ENCODE results near the gene MGAT2.
"Not testable (repeated sequence)": the region's sequence is repeated elsewhere in the genome, so short reads cannot be mapped to it uniquely, and the experiment has no call there.

The MGAT2 gene

DNA sequence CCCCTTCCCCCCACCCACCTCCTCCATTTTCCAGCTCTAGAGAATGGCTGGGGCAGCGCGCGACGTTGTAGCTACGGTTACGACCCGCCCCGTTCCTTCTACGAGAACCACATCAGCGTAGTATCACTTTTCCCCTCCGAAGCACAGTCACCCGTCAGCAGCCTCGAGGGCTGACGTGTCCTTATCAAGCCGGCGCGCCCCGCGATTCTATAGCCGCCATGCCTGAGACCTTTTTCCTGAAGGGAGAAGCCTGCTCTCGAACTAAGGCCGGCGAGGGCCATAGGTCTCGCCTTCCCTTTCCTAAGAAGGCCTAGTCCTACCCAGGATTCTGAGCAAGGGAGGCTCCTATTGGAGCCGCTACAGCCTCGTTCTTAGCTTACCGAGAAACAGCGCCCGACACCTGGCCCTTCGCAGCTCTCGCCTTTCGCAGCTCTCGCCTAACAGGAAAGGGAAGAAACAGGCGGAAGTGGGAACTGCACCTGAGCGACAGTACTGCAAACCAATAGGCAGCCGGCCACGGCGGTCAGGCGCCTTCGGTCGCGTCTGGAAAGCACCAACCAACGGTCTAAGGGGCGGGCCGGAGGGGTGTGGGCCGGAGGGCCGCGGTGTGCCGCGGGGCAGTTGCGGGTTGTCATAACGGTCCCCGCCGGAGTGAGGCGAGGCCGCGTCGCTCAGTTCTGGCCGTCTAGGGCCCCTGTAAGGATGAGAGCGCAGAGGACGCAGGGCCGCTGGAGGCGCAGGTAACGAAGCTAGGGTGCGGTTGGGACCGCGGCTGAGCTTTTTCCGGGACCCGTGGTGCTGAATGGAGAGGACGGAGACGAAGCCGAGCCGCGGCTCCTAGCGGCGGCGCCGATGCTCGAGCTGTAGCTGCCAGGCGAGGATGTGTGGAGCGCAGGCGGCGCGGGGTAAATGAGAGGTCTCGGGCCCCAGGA is at the start of gene MGAT2, which contains the start of gene RPL36AL:
Gene MGAT2 (plus strand): TSS at position 618 of the 932 bp plus-strand sequence. CDS start 470 bp downstream, outside the sequence.
Gene RPL36AL (minus strand): TSS at position 445 of the 932 bp plus-strand sequence. CDS start 1,522 bp downstream, outside the sequence.
- peak; percentile 77 for DNase-seq

DNA sequence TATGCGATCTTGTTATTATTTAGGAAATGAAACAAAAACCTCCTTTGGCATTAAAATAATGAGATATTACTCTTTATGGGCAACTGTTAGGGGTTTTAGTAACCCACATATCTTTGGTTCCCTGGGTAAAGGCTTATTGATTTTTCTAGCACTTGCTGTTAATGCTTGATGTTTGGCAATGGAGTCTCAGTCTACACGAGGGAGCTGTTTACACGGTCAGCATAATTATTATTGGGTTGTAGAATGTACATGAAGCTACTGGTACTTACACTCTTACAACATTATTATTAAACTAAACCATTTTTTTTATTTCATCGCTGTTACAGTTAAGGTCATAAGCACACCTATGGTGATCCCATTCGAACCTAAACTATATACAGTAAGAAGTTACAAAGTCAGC is 46.6 kb upstream of the MGAT2 start:
- DNase-seq = no peak

DNA sequence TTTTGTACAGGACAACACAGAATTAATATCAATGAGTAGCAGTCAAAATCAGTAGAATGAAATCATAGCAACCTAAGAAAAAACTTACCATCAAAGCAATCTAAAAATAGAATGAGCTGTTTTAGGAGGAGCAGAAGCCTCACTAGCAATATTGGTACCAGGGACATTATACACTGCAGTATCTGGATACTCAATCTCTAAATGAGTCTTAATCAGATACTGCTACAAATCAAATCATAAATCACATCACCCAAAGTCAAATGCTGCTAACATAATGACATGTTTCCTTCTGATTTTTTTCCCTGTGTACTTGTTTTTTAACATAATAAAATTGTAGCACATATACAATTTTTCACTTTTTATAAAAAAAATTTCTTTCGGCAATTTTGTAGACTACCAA is 42.5 kb upstream of the MGAT2 start:
- no peak for DNase-seq

DNA sequence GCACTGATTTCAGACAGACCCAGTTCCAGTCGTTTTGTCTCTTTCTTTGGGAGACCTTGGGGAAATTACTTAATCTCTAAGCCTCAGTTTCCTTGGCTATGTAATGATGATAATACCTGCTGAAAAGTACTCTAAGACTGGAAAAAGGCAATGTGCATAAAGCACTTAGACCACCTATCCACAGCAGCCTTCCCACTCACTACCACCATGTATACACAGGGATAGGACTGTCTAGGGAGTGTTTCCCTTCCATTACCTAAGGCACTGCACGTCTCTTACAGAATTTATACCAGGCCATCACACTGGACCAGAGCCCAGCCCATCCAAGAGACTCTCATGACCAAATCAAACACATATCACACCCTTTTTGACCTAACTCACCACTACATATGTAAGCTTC is 40.8 kb upstream of the MGAT2 start:
- DNase-seq = no peak

DNA sequence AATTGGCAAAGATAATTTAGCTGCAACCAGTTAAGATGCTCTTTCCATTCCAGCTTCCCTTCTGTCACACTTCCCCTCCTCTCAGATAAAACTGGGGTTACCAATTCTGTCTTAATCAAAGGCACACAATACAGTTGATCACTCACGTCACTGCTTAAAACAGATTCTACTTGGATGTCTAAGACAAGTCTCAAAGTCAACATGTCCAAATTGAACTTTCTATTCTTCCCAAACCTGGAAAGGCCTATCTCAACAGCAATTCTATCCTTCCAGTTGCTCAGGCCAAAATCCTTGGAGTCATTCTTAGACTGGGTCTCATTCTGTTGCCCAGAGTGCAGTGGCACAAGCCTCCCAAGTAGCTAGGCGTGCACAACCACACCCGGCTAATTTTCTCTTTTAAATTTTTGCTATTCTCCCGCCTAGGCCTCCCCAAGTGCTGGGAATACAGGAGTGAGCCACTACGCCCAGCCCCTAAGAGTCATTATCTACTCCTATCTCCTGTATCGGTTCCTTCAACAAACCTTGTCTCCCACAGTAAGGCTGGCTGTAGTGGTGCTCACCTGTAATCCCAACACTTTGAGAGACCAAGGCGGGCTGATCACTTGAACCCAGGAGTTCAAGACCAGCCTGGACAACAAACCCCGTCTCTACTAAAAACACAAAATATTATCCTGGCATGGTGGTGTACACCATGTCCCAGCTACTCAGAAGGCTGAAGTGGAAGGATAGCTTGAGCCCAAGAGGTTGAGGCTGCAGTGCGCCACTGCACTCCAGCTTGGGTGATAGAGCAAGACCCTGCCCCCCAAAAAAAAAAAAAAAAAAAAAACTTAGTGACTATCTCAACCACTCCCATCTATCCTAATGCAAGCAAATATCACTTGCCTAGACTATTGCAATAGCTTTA is 39.1 kb upstream of the MGAT2 start:
- no peak for DNase-seq

DNA sequence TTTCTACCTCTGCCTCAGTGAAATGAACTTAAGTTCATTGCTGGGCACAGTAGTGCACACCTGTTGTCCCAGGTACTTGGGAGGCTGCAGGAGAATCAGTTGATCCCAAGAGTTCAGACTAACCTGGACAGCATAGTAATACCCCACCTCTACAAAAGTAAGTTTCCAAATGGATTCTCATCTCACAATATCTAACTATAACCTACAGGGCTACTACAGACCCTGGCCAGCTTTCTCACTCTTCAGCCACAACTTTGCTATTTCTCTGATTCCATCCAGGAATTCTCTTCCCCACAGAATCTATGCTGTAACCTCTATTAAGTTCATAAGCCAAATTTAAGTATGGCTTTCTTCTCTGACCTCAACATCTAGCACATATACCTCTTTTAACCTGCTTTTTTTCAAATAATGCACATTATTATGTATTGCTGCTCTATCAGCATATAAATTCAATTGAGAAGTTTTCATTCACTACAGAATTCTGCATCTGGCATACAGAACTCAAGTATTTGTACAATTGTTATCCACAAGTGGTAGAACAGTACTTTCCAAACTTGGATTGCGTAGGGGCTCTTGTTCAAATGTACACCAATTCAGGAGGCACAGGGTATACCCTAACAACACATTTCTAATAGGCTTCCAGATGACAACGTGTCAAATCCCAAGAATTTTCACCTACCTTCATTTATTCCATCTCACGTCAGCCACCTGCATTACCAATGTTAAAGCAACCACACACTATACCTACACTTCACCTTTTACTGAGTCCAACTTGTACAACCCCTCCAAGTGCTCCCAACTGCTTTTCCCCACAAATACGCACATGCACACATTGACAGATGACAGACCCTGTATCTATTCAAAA is 38.3 kb upstream of the MGAT2 start:
- DNase-seq = no peak

DNA sequence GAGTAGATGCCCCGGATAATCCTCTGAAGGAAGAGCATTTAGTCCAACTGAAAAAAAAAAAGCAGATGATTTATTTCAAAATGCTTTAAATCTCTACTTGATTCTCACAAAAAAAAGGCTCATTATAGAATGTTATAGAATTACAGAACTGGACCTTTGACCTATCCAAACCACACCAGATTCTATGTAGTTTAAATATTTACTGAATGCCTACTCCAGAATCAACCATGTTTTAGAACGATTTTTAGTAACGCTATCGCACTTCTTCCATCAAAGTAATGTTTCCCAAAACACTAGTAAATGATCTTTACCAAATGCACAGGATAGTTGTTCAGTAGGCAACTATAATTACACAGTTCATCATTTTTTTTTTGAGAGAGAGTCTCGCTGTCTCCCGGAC is 37.0 kb upstream of the MGAT2 start:
- no peak for DNase-seq

DNA sequence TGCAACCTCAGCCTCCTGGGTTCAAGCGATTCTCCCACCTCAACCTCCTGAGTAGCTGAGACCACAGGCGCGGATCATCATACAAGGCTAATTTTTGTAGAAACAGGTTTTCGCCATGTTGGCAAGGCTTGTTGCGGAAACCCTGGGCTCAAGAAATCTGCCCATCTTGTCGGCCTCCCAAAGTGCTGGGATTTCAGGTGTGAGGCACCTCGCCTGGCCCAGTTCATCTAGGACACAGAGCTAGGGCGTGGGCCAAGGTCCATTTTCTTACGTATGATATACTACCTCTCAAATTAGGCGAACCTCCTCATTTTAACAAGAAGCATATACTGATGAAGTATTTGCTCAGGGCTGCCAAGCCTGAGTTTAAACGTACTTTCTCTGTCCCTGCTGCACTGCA is 36.5 kb upstream of the MGAT2 start:
- no peak for DNase-seq

DNA sequence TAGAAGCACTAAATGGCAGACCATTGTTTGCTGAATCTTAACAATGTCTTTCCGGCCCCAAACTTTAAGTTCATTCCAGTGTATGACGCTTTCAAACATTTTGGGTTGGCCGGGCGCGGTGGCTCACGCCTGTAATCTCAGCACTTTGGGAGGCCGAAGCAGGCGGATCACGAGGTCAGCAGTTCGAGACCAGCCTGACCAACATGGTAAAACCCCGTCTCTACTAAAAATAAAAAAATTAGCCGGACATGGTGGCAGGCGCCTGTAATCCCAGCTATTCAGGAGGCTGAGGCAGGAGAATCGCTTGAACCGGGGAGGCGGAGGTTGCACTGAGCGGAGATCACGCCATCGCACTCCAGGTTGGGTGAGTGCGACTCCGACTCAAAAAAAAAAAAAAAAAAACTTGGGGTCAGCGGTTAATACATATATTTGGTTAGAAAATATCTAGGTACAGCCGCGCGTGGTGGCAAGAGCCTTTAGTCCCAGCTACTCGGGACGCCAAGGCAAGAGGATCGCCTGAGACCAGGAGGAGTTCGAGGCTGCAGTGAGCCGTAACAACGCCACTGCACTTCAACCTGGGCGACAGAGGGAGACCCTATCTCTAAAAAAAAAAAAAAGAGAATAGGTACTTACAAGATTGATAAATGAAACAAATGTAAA is 35.5 kb upstream of the MGAT2 start:
- DNase-seq = not testable (repeated sequence)

DNA sequence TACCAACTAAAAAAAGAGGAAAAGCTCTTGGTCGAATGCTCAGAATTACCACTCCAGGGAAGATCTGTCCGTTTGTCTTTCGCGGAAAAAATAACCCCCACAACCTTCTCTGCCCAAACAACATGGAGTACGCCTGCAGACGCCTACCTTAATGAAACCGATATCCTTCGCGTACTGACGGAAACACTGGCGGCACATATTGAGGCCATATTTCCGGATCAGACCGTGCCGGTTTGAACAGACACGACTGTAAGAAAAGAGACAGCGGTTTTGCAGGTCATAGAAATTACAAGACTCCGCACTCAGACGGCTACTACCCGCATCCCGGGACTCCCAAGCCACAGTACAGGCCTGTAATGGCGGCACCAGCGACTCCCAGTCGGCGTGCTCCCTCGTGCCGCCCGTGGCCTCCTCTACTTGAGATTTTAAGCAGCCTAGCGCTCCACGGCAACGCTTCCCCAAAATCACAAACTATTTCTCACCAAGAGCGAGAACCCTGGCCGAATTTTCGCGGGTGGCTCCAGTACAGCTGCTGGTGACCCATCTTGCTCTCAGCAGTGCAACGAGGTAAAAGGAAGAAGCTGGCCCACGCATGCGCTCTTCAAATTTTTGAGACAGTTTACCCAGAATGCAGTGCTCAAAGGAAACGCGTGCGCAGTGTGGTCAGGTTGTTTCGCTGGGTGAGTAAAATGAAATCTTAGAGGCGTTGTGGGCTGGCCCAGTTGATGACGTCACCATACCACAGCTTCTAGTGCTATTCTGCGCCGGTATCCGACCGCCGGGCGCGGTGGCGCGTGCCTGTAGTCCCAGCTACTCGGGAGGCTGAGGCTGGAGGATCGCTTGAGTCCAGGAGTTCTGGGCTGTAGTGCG is 34.6 kb upstream of the MGAT2 start, which contains the start of gene RPS29:
Gene RPS29 (minus strand): TSS at position 578 of the 870 bp plus-strand sequence. CDS start 34 bp downstream, at position 544.
- DNase-seq = peak; percentile 81

DNA sequence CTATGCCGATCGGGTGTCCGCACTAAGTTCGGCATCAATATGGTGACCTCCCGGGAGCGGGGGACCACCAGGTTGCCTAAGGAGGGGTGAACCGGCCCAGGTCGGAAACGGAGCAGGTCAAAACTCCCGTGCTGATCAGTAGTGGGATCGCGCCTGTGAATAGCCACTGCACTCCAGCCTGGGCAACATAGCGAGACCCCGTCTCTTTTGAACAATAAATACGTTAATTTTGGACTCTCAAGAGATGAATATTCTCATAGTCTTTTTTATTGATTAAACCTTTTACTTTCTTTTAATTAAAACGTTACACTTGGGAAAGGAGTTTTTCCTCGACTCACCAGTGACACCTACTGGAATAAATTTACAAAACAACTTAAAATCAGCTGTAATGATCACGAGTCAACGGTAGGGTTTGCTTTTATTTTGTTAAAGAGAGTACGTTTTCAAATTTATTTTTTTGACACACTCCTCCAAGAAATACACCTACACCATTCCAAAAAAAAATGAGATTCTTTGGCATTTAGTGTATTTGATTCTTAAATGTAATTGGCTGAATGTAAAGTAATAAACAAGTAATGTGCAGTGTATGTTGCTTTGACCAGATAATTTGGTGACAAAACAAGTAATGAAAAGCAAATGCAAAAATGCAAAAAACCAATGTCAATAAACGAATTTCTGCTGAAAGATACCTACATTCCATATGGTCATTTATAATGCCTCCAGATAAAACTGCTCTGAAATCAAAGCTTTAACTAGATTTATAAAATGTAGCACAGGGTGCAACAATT is 33.7 kb upstream of the MGAT2 start:
- no peak for DNase-seq

DNA sequence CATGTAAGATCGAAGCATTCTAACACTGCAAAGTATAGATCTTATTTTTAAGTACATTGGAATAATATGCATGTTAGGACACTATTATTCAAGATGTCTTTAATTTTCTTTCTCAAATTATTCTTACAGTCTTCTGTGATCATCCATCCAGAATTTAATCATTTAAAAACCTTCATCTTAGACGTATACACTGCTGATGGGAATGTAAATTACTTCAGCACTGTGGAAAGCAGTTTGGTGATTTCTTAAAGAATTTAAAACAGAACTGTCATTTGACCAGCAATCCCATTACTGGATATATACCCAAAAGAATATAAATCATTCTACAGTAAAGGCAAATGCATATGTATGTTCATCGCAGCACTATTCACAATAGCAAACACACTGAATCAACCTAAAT is 31.2 kb upstream of the MGAT2 start:
- no peak for DNase-seq

DNA sequence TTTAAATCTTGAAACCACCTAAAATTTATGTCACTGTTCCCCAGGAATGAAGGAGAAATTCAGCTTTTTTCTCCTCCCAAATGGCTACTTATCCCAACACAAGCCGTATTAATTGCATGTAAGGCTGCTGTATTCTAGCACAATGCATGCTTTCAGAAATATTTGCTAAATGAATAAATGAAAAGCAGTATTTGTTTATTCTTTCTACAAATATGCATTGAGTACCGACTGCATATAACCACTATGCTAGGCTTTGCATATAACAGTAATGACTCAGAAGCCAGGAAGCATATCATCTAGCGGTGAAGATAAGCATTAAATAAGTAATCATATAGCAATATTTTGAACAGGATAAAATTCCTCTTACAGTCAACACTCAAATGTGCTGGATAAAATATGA is 27.6 kb upstream of the MGAT2 start:
- DNase-seq = no peak

DNA sequence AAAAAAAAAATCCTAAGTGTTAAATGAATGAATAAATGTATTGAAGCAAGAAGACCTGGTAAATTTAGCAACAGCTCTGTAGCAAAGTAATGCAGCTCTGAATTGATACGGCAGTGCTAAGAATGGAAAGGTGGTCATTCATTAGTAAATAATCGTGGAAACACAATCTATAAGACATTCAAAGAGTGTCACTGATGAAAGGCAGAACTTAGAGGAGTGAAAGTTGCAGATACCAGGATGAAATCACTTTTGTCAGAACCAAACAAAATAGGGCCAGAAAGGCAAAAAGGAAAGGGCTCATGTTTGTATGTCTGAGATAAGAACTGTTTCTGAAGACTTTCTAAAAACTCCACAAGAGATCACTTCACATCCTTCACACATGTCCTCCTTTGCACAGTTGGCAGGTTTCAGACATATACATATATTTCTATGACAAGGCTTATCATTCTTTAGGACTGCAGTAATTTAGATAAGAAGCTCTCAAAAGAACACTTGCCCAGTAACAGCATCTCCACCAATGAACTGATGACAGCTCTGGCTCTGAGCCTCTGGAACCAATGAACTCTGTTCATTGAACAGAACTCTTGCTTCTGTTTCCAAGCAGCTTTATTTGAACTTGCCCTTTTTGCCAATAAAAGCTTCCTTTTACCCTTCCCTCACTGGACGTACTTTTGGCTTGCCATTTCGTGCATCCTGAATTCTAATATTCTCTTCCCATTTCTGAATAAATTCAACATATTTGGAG is 26.1 kb upstream of the MGAT2 start:
- DNase-seq = no peak

DNA sequence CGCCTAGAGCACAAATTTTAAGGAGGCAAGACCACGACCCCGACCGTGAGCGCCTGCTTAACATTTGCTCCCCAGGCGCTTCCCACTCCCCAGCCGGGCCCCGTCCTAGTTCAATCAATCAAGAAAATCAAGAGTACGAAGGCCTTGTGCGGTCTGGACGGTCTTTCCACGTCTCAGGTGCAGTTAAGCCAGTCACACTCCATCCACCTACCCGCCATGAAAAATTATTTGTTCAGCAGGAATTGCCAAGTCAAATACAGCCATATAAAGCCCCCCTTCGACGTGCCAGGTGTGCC is 22.5 kb upstream of the MGAT2 start:
- no peak for DNase-seq

DNA sequence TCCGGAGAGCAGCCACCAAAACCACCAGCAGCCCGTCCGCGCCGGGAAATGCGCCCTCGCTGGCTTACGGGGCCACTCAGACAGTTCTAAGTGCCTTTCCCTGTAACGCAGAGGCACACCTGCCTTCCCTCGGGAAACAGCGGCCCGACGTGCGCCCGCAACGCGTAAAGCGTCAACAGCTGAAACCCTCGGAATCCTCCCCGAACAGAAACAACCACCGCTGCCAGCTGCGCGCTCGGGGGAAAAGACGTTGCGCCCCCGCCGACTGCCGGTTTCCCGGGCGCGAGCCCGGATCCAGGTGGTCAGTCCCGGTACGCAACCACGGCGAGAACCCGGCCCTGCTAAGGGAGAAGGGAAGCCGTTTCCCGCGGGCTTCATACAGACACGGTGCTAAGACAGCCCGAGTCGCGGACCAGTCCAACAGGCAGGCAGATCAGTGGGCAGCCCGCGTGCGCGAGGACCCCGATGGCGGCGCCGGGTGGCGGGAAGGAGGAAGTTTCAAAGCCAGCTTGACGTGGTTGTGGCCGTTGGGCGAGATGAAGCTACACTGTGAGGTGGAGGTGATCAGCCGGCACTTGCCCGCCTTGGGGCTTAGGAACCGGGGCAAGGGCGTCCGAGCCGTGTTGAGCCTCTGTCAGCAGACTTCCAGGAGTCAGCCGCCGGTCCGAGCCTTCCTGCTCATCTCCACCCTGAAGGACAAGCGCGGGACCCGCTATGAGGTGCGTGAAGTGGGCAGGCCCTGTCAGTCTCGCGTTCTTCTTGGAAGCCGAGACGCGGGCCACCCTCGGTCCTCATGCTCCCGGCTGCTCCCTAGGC is 21.9 kb upstream of the MGAT2 start, which contains the start of gene LRR1:
Gene LRR1 (plus strand): TSS at position 456 of the 816 bp plus-strand sequence. CDS start 81 bp downstream, at position 537.
- peak; percentile 51 for DNase-seq

DNA sequence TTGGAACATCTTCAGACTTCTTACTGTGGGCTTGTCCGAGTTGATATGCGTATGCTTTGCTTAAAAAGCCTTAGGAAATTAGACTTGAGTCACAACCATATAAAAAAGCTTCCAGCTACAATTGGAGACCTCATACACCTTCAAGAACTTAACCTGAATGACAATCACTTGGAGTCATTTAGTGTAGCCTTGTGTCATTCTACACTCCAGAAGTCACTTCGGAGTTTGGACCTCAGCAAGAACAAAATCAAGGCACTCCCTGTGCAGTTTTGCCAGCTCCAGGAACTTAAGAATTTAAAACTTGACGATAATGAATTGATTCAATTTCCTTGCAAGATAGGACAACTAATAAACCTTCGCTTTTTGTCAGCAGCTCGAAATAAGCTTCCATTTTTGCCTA is 13.0 kb upstream of the MGAT2 start:
- no peak for DNase-seq

DNA sequence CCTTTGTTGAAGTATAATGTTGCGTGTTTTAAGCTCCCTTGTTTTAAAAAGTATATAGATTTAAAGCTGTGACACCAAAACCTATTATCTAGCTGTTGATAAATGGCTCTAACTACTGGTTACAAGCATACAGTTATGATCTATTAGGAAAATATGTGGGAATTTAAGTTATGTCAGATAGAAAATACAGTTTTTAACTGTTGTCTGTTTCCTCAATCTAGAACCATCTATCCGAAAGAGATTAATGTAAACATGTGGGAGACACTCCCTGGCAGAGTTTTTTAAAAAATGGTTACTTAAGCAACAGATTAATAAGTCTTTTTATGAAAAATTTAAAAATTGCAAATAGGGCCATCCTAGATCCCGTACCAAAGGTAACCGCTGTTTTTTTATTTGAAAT is 8.3 kb upstream of the MGAT2 start:
- no peak for DNase-seq
